ENCODE data around the gene CTCFL. TPM values are rescaled to one million over a fixed set of nuclear protein-coding genes. Genes with fewer than 3 reads are reported as not detected.

Gene CTCFL
- total and polyA plus RNA-seq, 2 of the 13 experiments (the other 11 are each of a cell fraction or from before 2014, with no cell fraction given) = 0.04 TPM; not detected in 1

DNA sequence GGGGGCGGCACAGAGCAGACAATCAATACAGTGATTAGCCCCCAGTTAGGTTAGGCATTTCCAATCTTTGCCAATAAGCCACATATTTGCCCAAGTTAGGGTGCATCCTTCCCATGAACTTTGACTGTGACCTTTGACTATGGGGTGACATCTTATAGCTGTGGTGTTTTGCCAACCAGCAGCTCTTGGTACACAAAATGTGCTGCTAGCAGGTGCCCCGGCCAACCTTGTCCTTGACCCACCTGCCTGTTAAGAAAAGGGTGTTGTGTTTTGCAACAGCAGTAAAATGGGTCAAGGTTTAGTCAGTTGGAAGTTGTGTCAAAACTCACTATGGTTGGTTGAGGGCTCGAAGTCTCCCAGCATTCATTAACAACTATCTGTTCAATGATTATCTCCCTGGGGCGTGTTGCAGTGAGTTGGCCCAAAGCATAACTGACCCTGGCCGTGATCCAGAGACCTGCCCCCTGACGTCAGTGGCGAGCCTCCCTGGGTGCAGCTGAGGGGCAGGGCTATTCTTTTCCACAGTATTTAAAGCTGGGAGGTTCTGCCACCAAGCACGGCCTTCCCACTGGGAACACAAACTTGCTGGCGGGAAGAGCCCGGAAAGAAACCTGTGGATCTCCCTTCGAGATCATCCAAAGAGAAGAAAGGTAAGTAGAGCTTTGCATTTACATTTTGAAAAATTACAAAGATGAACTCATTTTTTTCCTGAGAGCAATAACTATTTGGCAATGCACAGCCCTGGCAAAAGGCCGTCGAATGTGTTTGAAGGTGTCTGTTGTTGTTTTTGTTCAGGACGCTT lies 35.8 kb upstream of the CTCFL start, which contains the start of gene PCK1 (continued):
- TF ChIP-seq, protein P1, sequence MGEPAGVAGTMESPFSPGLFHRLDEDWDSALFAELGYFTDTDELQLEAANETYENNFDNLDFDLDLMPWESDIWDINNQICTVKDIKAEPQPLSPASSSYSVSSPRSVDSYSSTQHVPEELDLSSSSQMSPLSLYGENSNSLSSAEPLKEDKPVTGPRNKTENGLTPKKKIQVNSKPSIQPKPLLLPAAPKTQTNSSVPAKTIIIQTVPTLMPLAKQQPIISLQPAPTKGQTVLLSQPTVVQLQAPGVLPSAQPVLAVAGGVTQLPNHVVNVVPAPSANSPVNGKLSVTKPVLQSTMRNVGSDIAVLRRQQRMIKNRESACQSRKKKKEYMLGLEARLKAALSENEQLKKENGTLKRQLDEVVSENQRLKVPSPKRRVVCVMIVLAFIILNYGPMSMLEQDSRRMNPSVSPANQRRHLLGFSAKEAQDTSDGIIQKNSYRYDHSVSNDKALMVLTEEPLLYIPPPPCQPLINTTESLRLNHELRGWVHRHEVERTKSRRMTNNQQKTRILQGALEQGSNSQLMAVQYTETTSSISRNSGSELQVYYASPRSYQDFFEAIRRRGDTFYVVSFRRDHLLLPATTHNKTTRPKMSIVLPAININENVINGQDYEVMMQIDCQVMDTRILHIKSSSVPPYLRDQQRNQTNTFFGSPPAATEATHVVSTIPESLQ (CRISPR knock-in tag; conservative IDR thresholded peaks at IDR 0.05) = peak; percentile 58
- TF ChIP-seq KDM5A (IDR thresholded peaks at IDR 0.05; ENCODE audit: borderline replicate concordance, low read length) = no peak; the same call in 1 of the 2 replicates
- TF ChIP-seq NFIB (CRISPR knock-in tag; IDR thresholded peaks at IDR 0.05; ENCODE audit: borderline replicate concordance) = peak; percentile 86; the same call in 1 of the 2 replicates
- peak; percentile 95 to 98 for TF ChIP-seq EP300 (IDR thresholded peaks at IDR 0.05; ENCODE audit: low read depth in 2 of 2, low read length in 2 of 2)
- peak; percentile 87 for TF ChIP-seq EP300 (CRISPR knock-in tag; IDR thresholded peaks at IDR 0.05; ENCODE audit: borderline replicate concordance)
- TF ChIP-seq TGIF2 (CRISPR knock-in tag; IDR thresholded peaks at IDR 0.05) = peak; percentile 37; the same call in 1 of the 2 replicates
- TF ChIP-seq, protein P2, sequence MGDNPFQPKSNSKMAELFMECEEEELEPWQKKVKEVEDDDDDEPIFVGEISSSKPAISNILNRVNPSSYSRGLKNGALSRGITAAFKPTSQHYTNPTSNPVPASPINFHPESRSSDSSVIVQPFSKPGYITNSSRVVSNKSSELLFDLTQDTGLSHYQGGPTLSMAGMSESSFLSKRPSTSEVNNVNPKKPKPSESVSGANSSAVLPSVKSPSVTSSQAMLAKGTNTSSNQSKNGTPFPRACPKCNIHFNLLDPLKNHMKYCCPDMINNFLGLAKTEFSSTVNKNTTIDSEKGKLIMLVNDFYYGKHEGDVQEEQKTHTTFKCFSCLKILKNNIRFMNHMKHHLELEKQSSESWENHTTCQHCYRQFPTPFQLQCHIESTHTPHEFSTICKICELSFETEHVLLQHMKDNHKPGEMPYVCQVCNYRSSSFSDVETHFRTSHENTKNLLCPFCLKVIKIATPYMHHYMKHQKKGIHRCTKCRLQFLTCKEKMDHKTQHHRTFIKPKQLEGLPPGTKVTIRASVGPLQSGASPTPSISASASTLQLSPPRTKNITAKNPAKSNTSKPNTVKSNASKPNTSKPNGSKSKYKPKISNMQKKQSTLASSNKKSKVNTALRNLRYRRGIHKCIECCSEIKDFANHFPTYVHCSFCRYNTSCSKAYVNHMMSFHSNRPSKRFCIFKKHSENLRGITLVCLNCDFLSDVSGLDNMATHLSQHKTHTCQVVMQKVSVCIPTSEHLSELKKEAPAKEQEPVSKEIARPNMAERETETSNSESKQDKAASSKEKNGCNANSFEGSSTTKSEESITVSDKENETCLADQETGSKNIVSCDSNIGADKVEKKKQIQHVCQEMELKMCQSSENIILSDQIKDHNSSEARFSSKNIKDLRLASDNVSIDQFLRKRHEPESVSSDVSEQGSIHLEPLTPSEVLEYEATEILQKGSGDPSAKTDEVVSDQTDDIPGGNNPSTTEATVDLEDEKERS (CRISPR knock-in tag; IDR thresholded peaks at IDR 0.05) = peak; percentile 97
- TF ChIP-seq, protein P3, sequence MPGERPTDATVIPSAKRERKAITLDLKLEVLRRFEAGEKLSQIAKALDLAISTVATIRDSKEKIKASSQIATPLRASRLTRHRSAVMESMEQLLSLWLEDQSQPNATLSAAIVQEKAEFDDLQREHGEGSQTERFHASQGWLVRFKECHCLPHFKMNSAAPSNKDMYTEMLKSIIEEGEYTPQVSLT (CRISPR knock-in tag; IDR thresholded peaks at IDR 0.05; ENCODE audit: borderline replicate concordance, low read depth) = no peak
- TF ChIP-seq TOPORS (CRISPR knock-in tag; IDR thresholded peaks at IDR 0.05) = no peak; the same call in none of the 2 replicates
- TF ChIP-seq, protein P4, sequence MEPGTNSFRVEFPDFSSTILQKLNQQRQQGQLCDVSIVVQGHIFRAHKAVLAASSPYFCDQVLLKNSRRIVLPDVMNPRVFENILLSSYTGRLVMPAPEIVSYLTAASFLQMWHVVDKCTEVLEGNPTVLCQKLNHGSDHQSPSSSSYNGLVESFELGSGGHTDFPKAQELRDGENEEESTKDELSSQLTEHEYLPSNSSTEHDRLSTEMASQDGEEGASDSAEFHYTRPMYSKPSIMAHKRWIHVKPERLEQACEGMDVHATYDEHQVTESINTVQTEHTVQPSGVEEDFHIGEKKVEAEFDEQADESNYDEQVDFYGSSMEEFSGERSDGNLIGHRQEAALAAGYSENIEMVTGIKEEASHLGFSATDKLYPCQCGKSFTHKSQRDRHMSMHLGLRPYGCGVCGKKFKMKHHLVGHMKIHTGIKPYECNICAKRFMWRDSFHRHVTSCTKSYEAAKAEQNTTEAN (CRISPR knock-in tag; conservative IDR thresholded peaks at IDR 0.05) = no peak
- peak; percentile 40; the same call in 1 of the 2 replicates for TF ChIP-seq TAF1 (CRISPR knock-in tag; IDR thresholded peaks at IDR 0.05)
- TF ChIP-seq THAP11 (CRISPR knock-in tag; IDR thresholded peaks at IDR 0.05) = peak; percentile 83
- no peak for TF ChIP-seq FLYWCH1 (CRISPR knock-in tag; IDR thresholded peaks at IDR 0.05)
- peak; percentile 89; the same call in 1 of the 2 replicates for TF ChIP-seq ZKSCAN8 (CRISPR knock-in tag; IDR thresholded peaks at IDR 0.05; ENCODE audit: borderline replicate concordance)
- TF ChIP-seq SMARCE1 (IDR thresholded peaks at IDR 0.05; ENCODE audit: borderline replicate concordance) = no peak
- TF ChIP-seq POLR2AphosphoS5 (IDR thresholded peaks at IDR 0.05; ENCODE audit: low read depth, low read length) = peak; percentile 99
- peak; percentile 78 for TF ChIP-seq SP4 (CRISPR knock-in tag; IDR thresholded peaks at IDR 0.05)
- no peak; the same call in 1 of the 2 replicates for TF ChIP-seq MED13 (CRISPR knock-in tag; IDR thresholded peaks at IDR 0.05)
- TF ChIP-seq HNF4G (IDR thresholded peaks at IDR 0.05; ENCODE audit: borderline replicate concordance, low read depth, low read length) = peak; percentile 93
- TF ChIP-seq HNF4G (CRISPR knock-in tag; IDR thresholded peaks at IDR 0.05; ENCODE audit: borderline replicate concordance, low read depth) = peak; percentile 93; the same call in 1 of the 2 replicates
- TF ChIP-seq, protein P5, sequence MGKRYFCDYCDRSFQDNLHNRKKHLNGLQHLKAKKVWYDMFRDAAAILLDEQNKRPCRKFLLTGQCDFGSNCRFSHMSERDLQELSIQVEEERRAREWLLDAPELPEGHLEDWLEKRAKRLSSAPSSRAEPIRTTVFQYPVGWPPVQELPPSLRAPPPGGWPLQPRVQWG (CRISPR knock-in tag; IDR thresholded peaks at IDR 0.05; ENCODE audit: borderline replicate concordance, low read depth) = 0 out of 2 replicates have a peak, but pooled peaks have one; percentile 80
- TF ChIP-seq FOXK1 (CRISPR knock-in tag; IDR thresholded peaks at IDR 0.05; ENCODE audit: borderline replicate concordance, low read depth) = peak; percentile 100
